Bronchial epithelial cell (primary cell): ENCODE data around the gene TBATA. TPM values are rescaled to one million over a fixed set of nuclear protein-coding genes. Genes with fewer than 3 reads are reported as not detected.

ENCODE experiments used
- DNase-seq: peaks from one replicate; pipeline ENCODE4 v3.0.0-alpha.2; 2010; ENCODE audit warnings: low read depth
- FAIRE-seq: peaks from 2 replicates; lab custom pipeline; 2011; peaks lifted over from hg19 to GRCh38; lab: Jason Lieb, UNC
- H3K27me3 ChIP-seq: 2 replicates; pipeline ENCODE4 v1.5.1; 2011; ENCODE audit warnings: low read length; ENCODE audit not compliant: control insufficient read depth, insufficient read depth
- H3K36me3 ChIP-seq: 2 replicates; pipeline ENCODE4 v1.5.1; 2011; ENCODE audit warnings: low read length; ENCODE audit not compliant: control insufficient read depth, insufficient read depth
- H3K4me3 ChIP-seq: 2 replicates; pipeline ENCODE4 v1.5.1; 2011; ENCODE audit warnings: mild to moderate bottlenecking, low read depth, low read length, control low read depth
- total RNA-seq: library from RNA; depleted of rRNA; stranded (reverse); fragments of >200 nt; gene quantifications from 2 replicates; pipeline ENCODE4 v1.2.1, GENCODE V29; 2014
- TF ChIP-seq, protein P1 (sequence below): IDR thresholded peaks from 2 replicates; pipeline ENCODE4 v1.5.1; 2011; ENCODE audit warnings: mild to moderate bottlenecking, moderate library complexity, low read length, control low read depth, inconsistent platforms; ENCODE audit not compliant: insufficient read depth, severe bottlenecking

The TBATA gene
- total RNA-seq, 1 donor from 2014 or later = not detected

DNA sequence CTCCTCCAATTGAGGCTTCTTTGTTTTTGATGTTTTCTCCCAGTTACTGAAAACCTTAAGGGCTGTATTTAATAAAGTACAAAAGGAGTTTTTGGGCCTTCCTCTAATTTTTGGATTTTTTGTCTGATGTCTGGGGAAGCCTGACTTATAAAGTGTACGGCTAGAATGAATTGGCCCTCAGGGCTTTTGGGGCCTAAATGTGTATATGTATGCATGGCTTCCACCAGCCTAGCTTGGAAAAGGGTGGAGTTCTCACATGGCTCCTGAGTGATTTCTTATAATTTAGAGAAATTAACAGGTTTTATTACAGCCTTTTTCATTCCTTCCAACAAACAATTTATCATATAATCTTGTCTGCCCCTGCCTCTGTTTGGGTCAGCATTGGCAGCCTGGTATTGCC, 10.4 kb upstream of the TBATA start:
- Histone ChIP-seq H3K4me3 (no peak overlapping the region), H3K36me3 (no peaks in the 10 kb centered on the region), H3K27me3 (no peaks in the 10 kb centered on the region)
- TF ChIP-seq, protein P1, sequence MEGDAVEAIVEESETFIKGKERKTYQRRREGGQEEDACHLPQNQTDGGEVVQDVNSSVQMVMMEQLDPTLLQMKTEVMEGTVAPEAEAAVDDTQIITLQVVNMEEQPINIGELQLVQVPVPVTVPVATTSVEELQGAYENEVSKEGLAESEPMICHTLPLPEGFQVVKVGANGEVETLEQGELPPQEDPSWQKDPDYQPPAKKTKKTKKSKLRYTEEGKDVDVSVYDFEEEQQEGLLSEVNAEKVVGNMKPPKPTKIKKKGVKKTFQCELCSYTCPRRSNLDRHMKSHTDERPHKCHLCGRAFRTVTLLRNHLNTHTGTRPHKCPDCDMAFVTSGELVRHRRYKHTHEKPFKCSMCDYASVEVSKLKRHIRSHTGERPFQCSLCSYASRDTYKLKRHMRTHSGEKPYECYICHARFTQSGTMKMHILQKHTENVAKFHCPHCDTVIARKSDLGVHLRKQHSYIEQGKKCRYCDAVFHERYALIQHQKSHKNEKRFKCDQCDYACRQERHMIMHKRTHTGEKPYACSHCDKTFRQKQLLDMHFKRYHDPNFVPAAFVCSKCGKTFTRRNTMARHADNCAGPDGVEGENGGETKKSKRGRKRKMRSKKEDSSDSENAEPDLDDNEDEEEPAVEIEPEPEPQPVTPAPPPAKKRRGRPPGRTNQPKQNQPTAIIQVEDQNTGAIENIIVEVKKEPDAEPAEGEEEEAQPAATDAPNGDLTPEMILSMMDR = no peak
- FAIRE-seq = no peak
- no peak for DNase-seq

DNA sequence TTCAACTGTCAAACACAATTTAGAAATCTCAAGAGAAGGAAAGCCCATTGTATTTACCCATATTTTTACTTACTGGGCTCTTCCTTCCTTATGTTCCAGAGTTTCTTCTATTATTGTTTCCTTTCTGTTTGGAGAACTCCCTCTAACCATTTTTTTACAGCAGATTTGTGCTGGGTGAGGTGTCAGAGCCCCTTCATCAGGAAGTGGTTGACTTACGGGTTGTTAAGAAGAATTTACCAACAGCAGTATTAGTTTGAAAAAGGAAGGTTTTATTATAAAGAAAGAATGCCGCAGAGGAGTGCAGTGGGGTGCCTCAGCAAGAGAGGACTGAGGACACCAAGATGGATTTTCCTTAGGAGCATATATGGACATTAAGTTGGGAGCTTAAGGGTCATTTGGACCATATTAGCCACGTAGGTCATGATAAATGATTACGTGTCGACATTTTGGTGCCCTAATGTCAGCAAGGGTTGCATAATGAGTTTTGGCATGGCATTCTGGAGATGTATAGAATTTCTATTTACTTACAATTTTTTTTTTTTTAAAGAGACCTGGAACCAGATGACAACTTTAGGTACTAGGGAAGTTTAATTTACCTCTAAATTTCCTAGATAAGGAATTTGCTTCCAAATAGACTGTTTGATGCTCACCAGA, 6.3 kb upstream of the TBATA start:
- H3K4me3 ChIP-seq = no peak overlapping the region
- TF ChIP-seq, protein P1 = no peak
- no peaks in the 10 kb centered on the region for H3K27me3 ChIP-seq
- no peak for FAIRE-seq
- H3K36me3 ChIP-seq = no peaks in the 10 kb centered on the region
- DNase-seq = peak; percentile 86

DNA sequence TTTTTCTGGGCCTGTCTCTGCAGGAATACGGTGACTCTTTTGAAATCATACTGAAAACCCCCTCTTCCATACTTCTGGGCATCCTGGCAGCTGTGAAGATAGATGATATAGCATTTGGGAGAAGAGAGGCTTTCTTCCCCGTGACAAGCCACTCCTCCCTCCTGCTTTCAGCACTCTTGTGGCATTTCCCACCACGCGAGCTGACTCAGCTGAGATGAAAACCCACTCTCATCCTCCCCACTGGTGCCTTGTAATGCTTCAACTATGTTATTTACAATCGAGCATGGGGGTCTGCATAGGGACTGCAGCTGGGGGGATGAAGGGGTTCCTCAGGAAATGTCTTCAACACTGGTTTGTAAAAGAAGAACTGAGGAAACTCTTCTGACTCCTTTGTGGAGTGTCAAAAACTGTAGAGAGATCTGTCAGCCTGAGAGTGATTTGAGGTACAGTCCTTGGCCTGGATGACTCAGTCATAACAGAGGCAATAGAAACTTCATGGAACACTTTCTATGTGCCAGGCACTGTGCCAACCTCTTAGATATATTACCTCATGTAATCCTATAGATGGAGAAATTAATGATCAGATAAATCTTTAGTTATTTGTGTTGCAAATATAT, 1.7 kb upstream of the TBATA start:
- peak; percentile 71 for DNase-seq
- TF ChIP-seq, protein P1 = no peak
- Histone ChIP-seq H3K27me3 (no peaks in the 10 kb centered on the region), H3K36me3 (no peaks in the 10 kb centered on the region), H3K4me3 (no peak overlapping the region)
- FAIRE-seq = no peak

DNA sequence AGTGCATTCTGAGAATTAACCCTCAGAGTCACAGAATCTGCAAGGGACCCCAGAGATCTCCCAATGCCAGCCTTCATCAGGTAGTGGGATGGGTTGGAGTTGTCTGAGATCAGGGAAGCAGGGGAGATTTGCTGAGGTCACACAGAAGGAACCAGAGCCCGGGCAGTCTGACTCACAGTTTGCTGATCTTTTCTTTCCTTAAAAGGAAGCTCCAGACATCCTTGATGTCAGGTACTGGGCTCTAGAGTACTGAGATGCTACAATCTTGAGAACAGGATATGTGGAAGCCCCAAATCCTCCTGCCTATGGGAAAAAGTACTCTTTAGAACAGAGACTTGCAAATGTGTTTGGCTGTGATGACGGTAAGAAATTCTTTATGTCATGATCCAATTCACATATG, 706 bp downstream of the TBATA start:
- DNase-seq (peak; percentile 61), FAIRE-seq (peak; percentile 13)
- Histone ChIP-seq H3K36me3 (no peaks in the 10 kb centered on the region), H3K27me3 (peaks cover 1% of the 10 kb centered on the region), H3K4me3 (no peak overlapping the region)
- TF ChIP-seq, protein P1 = no peak

DNA sequence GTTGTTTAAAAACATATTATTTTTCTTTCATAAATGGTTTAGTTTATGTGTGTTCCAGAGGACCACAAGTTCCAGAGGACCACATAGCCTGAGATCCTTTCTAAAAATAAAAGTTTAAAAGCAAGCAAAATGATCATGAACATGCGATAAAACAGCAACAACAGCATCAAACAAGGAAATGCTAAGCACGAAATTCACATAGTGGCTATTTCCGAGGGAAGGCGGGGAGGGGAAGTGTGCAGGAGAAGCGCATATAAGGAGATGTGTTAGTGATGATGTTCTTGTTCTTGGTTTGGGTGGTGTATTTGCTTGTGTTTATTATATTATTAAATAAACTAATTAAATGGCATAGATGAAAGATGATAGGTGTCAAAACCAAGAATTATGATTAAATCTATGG, 1.2 kb downstream of the TBATA start:
- Histone ChIP-seq H3K27me3 (peaks cover 1% of the 10 kb centered on the region), H3K36me3 (no peaks in the 10 kb centered on the region), H3K4me3 (no peak overlapping the region)
- TF ChIP-seq, protein P1 = no peak
- no peak for DNase-seq
- no peak for FAIRE-seq
